Nephron (organoid): ENCODE data around the gene PDGFD.

ENCODE experiments used
- H3K27ac Mint-ChIP-seq, 3 experiments: 2 replicates each; pipeline ENCODE4 v1.8.0; 2020; ENCODE audit warnings: mixed read lengths in 3 of 3, mild to moderate bottlenecking in 2 of 3, moderate library complexity in 1 of 3
- H3K27me3 Mint-ChIP-seq: 2 replicates; pipeline ENCODE4 v1.8.0; 2021; ENCODE audit warnings: low read depth, mild to moderate bottlenecking, moderate library complexity, mixed read lengths
- H3K36me3 Mint-ChIP-seq: 2 replicates; pipeline ENCODE4 v1.8.0; 2020; ENCODE audit warnings: low read depth, mixed read lengths
- H3K4me1 Mint-ChIP-seq: 2 replicates; pipeline ENCODE4 v1.8.0; 2020; ENCODE audit warnings: mixed read lengths
- H3K4me3 Mint-ChIP-seq, 3 experiments: 2 replicates each; pipeline ENCODE4 v1.8.0; 2020; ENCODE audit warnings: mild to moderate bottlenecking in 3 of 3, mixed read lengths in 3 of 3, moderate library complexity in 2 of 3
- H3K9me3 Mint-ChIP-seq: 2 replicates; pipeline ENCODE4 v1.8.0; 2020; ENCODE audit warnings: mixed read lengths
- TF ChIP-seq, protein P1 (sequence below), 3 experiments: fragments of 200-600 bp; sonication (generic); IDR thresholded peaks; one replicate each; pipeline ENCODE4 v1.5.0; 2021; ENCODE audit warnings: antibody characterized with exemption in 3 of 3; ENCODE audit not compliant: unreplicated experiment in 3 of 3

Gene PDGFD

DNA sequence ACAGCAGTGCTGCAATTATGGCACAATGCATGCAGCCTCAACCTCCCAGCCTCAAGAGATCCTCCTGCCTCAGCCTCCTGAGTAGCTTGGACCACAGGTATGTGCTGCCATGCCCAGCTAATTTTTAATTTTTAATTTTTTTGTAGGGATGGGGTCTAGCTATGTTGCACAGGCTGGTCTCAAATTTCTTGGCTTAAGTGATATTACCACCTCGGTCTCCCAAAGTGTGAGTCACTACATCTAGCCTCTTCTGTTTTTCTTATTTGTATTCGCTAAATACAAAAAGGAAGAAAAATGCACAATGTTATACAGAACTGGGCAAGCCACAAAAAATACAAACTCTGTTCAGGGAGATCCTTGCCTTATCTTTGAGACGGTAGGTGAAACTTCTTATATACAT lies 65.4 kb downstream of the PDGFD start:
- Mint-ChIP-seq H3K4me1 (peaks cover 39% of the 10 kb centered on the region), H3K27me3 (no peaks in the 10 kb centered on the region), H3K27ac (no peak overlapping the region), H3K9me3 (peaks cover 17% of the 10 kb centered on the region), H3K4me3 (no peak overlapping the region), H3K36me3 (peaks cover 3% of the 10 kb centered on the region)
- TF ChIP-seq, protein P1, sequence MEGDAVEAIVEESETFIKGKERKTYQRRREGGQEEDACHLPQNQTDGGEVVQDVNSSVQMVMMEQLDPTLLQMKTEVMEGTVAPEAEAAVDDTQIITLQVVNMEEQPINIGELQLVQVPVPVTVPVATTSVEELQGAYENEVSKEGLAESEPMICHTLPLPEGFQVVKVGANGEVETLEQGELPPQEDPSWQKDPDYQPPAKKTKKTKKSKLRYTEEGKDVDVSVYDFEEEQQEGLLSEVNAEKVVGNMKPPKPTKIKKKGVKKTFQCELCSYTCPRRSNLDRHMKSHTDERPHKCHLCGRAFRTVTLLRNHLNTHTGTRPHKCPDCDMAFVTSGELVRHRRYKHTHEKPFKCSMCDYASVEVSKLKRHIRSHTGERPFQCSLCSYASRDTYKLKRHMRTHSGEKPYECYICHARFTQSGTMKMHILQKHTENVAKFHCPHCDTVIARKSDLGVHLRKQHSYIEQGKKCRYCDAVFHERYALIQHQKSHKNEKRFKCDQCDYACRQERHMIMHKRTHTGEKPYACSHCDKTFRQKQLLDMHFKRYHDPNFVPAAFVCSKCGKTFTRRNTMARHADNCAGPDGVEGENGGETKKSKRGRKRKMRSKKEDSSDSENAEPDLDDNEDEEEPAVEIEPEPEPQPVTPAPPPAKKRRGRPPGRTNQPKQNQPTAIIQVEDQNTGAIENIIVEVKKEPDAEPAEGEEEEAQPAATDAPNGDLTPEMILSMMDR (IDR thresholded peaks at IDR 0.05; ENCODE audit: unreplicated experiment in 3 of 3), result no peak

DNA sequence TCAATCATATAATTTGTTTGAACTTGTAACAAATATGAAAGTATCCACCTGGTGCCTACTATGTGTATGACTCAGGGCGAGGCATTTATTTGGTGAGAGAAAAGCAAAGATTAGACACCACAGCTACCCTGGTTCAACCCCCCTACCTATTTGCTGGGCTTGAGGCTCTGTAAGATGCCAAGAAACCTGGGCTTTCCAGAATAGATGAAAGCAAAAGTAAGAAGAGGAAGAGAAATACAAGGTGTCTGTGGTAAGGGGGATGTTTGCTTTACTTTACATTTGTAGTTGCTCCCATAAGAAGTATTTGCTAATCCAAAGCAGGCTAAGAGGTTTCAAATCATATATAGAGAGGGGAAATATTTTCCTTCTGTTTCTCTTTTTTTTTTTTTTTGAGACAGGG lies 65.8 kb downstream of the PDGFD start:
- Mint-ChIP-seq H3K9me3 (peaks cover 14% of the 10 kb centered on the region), H3K27me3 (no peaks in the 10 kb centered on the region), H3K27ac (no peak overlapping the region), H3K36me3 (peaks cover 3% of the 10 kb centered on the region), H3K4me3 (no peak overlapping the region), H3K4me1 (peaks cover 43% of the 10 kb centered on the region)
- TF ChIP-seq, protein P1 (IDR thresholded peaks at IDR 0.05; ENCODE audit: unreplicated experiment in 3 of 3), result no peak

DNA sequence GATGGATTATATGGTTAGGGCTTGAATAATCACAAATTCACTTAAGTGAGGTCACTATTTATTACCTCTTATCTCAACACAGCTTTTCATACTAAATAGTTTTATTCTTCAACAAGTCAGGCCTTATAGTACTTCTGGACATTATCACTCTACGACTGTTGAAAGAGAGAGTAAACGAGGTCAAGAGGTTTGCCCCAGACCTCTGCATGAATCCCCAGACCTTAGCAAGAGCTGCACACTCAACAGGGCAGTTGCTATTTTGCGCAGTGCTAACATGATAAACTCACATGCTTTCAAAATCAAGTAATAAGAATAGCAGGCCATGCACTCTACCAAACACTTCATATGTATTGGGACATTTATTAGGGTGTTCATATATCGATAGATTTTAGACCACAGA lies 67.0 kb downstream of the PDGFD start:
- TF ChIP-seq, protein P1 (IDR thresholded peaks at IDR 0.05; ENCODE audit: unreplicated experiment in 3 of 3), result no peak

DNA sequence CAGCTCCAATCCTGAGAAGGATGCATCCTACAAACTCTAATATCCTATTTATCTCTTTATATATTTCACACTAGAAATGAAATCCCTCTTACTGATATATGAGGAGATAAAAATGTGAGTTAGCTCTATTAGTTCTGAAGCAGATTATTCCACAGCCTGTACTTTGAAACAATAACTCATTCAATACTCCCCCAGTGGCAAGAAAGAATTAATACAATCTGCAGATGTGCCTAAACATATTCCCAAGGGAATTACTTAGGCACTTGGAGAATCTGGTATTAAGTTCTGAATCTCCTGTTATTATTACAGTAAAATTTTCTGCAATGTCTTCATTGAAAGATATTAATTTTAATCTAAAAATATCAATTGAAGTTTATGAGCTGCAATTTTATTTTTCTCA lies 68.2 kb downstream of the PDGFD start:
- H3K36me3 Mint-ChIP-seq, result peaks cover 3% of the 10 kb centered on the region
- peaks cover 64% of the 10 kb centered on the region for H3K4me1 Mint-ChIP-seq
- peaks cover 9% of the 10 kb centered on the region for H3K9me3 Mint-ChIP-seq
- H3K27ac Mint-ChIP-seq, result no peak overlapping the region
- TF ChIP-seq, protein P1 (IDR thresholded peaks at IDR 0.05; ENCODE audit: unreplicated experiment in 3 of 3), result peak in 1 of 3 experiments; percentile 11
- no peak overlapping the region for H3K4me3 Mint-ChIP-seq
- H3K27me3 Mint-ChIP-seq, result no peaks in the 10 kb centered on the region

More for the DNA sequence above, 67.0 kb downstream of the PDGFD start:
- Mint-ChIP-seq H3K4me3 (no peak overlapping the region), H3K4me1 (peaks cover 55% of the 10 kb centered on the region), H3K9me3 (peaks cover 11% of the 10 kb centered on the region), H3K36me3 (peaks cover 3% of the 10 kb centered on the region), H3K27ac (no peak overlapping the region), H3K27me3 (no peaks in the 10 kb centered on the region)

DNA sequence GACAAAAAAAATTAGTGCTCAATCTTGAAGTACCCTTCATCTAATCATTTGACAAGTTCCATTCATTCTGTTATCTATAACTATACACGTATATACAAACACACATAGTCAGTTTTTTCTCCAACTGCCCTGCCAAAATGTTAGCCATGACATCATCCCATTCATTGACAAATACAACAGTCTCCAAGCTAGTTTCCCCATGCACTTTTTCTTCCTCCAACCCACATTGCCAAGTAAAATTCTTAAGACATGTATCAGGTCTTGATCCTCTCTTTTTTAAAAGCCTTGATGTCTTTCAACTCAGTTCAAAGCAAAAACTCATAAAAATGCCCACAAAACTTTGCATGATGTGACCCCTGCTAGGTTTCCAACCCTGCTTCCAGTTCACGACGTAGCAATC lies 69.4 kb downstream of the PDGFD start:
- H3K4me3 Mint-ChIP-seq, result no peak overlapping the region
- H3K27me3 Mint-ChIP-seq, result no peaks in the 10 kb centered on the region
- H3K9me3 Mint-ChIP-seq, result peaks cover 3% of the 10 kb centered on the region
- peaks cover 68% of the 10 kb centered on the region for H3K4me1 Mint-ChIP-seq
- TF ChIP-seq, protein P1 (IDR thresholded peaks at IDR 0.05; ENCODE audit: unreplicated experiment in 3 of 3), result no peak
- H3K36me3 Mint-ChIP-seq, result no peaks in the 10 kb centered on the region
- peak overlapping the region in 1 of 3 experiments; percentile 47 for H3K27ac Mint-ChIP-seq

DNA sequence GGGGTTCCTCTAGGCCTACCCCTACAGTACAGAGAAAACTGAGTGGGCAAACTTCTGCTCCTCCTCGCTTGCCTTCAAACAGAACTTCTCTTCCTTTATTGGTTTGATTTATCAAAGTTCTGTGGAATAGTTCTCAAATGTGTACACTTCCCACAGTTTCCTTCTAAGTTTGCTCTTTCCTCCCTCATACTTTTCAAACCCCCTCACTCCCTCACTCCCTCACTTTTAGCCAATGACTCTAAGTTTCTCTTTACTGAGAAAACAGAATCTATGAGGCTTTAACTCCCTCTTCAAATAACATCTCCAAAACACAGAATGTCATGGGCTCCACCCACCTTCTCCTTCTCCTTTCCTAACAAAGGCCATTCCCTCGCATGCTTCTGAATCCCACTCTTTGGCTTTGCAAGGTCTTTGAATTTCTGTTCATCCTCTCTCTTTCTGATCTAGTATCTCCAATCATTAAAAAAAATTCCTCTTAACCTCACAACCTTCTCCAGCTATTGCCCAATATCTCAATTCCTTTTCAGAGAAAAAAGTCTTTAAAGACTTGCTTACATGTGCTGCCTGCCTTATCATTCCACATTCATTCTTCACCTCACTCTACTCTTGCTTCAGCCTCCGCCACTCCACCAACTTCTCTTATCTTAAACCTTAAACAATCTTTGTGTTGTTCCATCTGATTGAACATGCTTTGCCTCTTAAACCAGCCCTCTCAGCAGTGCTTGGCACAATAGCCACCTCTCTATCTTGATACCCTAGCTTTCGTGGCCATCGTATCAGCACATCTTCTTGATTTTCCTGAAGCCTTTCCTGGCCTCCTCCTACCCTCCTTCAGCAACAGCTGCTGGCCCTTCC lies 70.3 kb downstream of the PDGFD start:
- Mint-ChIP-seq H3K9me3 (peaks cover under 1% of the 10 kb centered on the region), H3K27ac (peak overlapping the region; percentile 47 to 85 (median 66)), H3K4me3 (no peak overlapping the region), H3K4me1 (peaks cover 71% of the 10 kb centered on the region), H3K27me3 (peaks cover under 1% of the 10 kb centered on the region), H3K36me3 (no peaks in the 10 kb centered on the region)
- TF ChIP-seq, protein P1 (IDR thresholded peaks at IDR 0.05; ENCODE audit: unreplicated experiment in 3 of 3), result no peak
